Stimulated activated naive CD8-positive, alpha-beta T cell treated with anti-CD3 and anti-CD28 coated beads, Interleukin-15, Interleukin-2, amounts not matched to agents 100 U/mL and 50 U/mL, for 24 hours (primary cell): ENCODE data around the gene ZBTB34.
A peak's percentile ranks its signal among the peaks of the same experiment; 100 is the strongest.

Experiments
- ATAC-seq: fragments of 150-1000 bp; cut with Tn5 transposase; one replicate; pipeline ENCODE4 v1.10.0; 2021
- DNase-seq: peaks from one replicate; pipeline ENCODE4 v3.0.0; 2021

ZBTB34 gene

DNA sequence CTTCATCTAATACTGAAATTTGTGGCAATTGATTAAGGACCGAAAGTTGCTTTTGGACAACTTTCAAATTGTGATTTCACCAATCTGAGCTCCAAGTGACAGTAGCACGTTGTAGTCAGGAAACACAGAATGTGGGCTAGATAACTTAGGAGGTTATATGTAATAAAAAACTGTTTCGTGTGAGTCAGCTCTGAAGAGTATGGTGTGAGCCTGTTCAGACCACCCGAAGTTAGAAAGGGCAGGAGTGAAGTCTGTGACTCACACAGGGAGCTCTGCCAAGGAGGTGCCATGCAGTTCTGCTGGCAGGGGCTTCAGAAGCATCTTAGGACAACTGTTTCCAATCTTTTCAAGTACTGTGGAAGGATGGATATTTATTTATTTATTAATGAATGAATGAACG lies 16.4 kb upstream of the ZBTB34 start:
- no peak for DNase-seq
- ATAC-seq: peak; percentile 72

DNA sequence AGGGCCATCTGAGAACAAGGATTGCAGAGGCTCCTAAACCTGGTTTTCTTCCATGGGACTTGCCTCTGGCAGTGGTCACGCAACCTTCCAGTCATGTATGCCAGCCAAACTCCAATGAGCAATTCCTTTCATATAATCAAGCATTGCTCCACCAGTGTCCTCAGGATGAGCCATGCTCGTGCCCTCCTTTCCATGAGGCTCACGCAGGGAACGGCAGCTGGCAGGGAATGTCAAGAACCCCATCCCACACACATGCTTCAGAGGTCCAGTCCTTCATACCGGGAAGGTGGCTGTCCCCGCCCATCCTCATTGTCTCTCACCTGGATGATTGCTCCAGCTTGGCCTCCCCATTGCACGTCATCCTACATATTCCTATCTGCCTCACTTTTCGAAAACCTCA lies 13.4 kb upstream of the ZBTB34 start:
- DNase-seq (no peak), ATAC-seq (no peak)

DNA sequence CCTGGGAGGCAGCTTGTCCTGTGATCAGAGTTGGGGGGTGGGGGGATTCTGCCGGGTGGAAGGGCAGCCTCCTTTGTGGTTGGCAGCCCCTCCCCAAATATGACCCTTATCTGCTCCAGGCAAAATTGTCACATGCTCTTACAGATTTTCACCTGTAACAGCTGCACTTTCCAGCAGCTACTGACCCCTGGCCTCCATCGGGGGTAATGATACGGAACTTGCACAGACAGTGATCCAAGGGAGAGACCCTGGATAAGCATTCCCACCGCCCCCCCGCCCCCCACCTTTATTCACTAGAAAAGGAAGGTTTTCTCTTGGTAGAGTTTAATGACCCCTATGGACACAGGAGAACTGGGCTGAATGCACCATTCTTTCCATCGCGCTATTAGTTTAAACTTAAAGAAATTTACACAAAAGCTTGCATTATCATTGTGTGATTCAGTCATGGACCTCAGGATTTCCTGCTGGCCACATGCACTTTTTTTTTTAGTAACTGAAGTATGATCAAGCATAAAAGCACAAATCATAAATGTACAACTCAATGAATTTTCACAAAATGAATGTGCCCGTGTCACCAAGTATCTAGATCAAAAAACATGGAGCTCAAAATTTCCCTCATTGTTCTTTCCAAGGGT lies 10.7 kb upstream of the ZBTB34 start:
- ATAC-seq (no peak), DNase-seq (no peak)

DNA sequence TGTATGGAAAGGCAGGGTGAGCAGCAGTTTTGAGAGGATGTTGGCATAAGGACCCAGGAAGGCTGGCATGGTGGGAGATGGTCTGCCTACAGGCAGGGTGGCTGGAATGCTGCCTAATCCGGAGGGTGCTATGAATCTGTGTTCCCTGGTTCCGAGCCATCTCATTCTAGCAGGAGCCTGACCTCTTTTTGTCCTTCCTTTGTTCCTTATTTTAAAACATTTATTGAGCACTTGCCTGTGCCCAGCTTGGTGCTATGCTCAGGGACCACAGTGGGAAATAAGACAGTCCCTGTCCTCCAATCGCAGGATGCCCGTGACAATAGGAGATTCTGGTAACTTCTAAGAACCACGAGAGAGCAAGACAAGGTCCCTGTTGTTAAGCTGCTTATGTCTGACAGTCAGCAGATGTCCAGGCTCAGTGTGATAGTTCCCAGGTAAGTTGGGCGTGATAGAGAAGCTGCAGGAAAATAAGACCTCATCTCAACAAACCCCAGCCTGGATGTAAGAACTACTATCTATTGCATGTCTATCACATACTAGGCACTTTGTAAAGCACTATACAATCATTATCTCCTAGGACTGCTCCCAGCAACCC lies 9.1 kb upstream of the ZBTB34 start:
- ATAC-seq (no peak), DNase-seq (no peak)

DNA sequence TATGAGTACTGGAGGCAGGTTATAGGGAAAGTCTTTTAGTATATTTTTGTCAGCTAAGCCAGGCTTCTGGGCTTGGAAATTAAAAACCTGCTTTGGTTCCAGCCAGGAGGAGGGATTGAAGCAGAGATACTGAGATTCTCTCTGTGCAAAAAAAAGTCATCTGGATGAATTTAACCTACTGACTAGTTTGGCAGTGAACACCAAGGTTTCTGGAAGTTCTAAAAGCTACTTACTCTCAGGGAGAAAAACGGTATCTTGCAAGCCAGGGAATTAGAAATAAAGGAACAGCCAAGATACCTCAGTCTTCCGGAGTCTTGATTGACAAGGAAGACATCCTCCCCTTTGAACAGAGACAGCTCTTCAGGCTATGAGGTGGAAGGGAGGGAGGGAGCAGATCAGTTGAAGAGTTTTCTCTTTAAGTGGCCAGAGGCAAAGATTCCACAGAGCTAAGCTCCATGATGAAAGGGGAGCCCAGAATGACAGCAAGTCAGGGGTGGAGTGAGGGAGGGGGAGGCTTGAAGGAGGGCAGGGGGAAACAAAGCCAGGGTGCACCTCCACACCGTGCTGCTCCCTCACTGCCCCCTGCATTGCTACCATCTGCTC lies 8.3 kb upstream of the ZBTB34 start:
- no peak for ATAC-seq

DNA sequence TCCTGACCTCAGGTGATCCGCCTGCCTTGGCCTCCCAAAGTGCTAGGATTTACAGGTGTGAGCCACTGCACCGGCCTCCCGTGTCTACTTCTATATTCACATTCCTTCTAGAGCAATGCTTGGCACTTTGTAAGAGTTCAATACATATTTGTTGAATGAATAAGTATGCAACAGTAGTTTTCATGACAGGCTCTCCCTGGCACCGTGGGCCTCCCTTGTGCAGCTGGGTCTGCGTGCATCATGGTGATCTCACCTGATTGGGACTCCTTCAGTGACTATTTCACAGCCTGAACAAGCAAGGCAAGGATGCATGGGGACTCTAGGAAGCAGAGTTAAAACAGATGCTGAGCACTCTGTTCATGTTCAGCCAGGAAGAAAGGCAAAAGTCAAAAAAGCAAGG lies 6.8 kb upstream of the ZBTB34 start:
- no peak for DNase-seq
- no peak for ATAC-seq

More for the DNA sequence above, 8.3 kb upstream of the ZBTB34 start:
- DNase-seq: no peak

DNA sequence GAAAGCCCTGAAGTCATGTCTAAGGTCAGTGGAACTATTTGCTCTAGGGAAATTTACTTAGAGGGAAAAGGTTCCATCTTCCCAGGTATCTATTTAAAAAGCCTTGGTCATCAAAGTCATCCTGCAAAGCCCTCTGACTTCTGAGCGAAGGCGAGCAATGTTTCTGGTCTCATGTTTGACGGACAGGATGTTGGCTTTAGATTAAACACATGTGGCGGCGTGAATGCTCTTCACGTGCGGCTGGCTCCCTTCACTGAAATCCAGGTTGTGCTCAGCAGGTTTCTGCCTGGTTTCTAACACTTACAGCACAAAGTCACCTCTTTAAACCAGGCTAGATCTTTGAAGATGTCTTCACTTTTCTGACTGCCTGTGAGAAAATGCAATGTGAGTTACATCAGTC lies 5.7 kb upstream of the ZBTB34 start:
- DNase-seq: no peak

DNA sequence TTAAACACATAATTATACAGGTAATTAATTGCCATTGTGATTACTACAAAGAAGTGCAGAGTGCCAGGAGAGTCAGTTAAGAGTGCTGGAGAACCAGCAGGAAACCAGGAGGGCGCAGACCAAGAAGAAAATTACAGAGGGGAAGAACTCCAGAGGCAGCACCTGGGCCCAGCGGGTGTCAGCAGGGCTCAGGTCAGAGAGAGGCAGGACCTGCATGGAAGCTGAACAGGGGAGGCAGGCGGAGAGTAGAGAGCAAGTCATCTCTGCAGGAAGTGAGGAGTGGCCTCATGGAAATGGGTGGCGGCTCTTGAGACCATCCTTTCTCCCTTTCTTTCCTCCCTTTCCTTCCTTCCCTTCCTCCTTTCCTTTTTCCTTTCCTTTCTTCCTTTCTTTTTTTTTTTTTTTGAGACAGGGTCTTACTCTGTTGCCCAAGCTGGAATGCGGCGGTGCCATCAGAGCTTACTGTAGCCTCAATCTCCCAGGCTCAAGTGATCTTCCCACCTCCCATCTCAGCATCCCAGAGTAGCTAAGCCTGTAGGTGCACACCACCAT lies 4.0 kb upstream of the ZBTB34 start:
- no peak for DNase-seq
- no peak for ATAC-seq

More for the DNA sequence above, 5.7 kb upstream of the ZBTB34 start:
- ATAC-seq: no peak

DNA sequence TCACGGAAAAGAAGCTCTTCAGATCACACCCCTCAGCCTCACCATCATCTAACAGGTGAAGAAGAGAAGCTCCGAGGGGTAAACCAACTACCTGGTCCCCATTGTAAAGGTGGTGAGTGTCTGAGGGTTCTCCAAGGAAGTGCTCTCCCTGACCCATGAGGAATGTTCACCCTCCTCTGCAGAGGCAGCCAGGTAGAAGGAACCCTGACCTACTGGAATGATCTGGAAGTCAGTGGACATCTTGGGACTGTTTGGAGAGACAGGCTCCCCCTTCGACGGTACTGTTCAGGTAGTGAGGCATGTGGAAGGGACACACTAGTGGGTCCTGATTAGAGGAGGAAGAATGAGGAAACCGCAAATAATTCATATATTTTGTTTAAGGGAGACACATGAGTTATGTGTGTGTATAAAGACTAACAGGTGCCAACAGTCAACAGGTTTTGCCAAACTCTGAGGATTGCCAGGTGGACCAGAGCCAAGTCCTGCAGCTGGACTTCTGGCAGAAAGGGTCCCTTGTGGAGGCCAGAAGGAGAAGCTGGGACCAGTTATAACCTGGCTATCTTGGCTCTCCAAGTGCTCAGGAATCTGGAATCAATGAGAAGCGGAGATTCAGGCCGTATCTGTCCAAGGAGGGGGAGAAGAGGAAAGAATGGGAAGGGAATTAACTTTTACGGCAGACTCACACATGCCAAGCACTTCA lies 3.0 kb upstream of the ZBTB34 start:
- ATAC-seq (no peak), DNase-seq (no peak)

DNA sequence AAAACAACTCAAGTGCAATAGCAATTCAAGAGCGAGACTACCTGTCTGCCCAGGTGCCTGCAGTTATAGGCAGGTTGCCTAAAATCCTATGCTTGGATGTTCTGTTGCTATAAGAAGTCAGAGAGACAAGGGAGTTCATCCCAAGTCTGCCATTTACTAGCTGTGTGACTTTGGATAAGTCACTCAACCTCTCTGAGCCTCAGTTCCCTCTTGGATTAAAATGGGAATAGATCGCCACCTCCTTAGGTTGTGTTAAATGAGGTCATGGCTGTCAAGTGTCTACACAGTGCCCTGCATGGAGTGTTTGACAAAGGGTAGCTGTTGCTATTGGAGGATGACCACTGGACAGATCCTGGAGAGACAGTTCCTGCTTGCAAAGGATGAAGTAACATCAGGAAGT lies 1.3 kb upstream of the ZBTB34 start:
- ATAC-seq (no peak), DNase-seq (no peak)

DNA sequence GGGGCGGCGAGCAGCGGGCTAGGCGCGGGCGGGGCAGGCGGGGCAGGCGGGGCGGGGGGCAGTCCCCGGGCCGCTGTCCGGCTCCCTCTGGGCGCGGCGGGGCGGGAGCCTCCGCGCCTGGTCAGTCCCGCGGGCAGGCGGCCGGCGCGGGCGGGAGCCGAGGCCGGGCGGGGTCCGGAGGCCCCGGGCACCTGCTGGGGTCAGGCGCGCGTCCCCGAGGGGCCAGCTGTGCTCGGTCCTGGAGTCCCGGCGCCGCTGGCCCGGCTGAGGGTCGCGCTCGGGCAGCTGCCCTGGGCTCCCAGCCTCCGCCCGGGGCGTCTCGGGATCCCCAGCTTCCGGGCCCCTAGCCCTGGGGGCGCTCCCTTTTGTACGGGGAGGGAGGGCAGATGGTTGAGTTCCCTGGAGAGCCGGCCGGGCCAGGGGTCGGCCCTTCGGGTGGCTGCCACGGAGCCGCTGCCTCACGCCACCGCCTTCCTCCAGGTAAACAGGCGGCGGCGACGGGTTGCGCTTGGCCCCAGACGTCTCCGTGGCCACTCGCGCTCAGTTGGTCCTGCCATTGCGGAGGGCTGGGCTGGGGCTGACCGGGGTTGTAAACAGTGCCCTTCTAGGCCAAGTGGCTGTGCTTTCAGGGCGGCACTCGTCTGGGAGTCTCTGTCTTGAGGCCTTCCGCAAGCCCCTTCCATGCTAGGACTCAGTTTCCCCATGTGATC lies 473 bp downstream of the ZBTB34 start:
- DNase-seq: peak; percentile 37
- ATAC-seq: peak; percentile 17

DNA sequence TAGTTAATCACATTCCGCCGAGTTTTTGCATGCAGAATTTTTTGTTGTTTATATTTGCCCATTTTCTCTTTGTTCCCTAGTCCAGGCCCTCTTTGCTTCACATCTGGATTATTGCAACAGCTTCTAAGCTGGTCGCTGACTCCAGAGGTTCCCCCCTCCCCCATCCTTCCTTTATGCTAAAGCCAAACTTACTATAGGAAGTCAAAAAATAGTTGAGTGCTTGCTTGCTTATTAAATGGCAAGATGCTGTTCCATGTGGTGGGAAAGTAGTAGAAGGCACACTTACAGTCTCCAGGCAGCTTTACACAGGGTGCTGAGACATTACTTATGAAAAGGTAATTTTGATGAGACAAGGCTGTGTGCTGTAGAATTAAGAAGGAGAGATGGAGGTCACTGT lies 1.3 kb downstream of the ZBTB34 start:
- ATAC-seq (no peak), DNase-seq (no peak)

DNA sequence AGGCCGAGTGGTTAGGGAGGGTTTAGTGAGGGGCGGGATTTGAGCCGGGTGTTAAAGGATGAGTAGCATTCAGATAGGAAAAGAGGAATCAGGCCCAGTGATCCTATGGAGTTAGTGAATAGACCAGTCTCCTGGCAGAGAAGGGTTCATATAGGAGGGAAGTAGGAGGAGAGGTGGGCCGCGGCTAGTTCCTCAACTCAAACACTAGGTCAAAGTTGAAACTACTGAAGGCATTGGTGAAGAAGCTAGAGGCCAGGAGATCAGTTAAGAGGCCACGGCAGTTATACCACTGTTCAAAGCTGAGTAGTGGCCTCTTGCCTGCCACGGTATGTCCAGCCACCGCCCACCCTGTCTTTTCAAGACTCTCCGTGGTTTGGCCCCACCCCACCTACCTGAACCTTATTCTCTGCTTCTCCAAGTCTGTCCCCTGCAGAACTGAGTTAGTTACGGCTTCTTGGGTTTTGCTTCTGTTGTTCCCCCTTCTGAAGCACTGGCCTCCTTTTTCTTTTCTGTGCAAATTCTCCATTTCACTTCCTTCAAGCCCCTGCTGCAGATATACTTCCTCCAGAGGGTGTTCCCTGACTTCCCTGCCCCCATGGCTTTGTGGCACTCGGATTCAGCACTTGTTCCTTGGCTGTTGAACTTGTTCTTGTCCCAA lies 1.8 kb downstream of the ZBTB34 start:
- ATAC-seq (no peak), DNase-seq (no peak)

DNA sequence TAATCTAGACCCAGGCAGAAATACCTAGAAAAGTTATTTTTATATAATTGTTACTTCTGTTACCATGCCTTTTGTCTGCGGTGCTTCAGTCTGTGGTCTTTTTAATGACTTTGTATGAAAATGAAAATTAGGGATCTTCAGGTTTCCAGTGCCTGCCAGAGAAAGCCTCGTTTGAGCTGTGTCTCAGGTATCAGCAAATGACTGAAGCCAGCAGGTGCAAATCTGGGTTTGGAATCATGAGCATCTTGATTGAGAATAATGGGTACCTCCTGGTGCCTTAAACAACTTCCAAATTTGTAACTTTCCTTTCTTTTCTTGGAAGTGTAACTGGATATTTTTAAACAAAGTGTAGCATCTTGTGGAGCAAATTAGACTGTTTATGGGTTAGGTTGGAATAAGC lies 4.3 kb downstream of the ZBTB34 start:
- ATAC-seq (no peak), DNase-seq (no peak)

DNA sequence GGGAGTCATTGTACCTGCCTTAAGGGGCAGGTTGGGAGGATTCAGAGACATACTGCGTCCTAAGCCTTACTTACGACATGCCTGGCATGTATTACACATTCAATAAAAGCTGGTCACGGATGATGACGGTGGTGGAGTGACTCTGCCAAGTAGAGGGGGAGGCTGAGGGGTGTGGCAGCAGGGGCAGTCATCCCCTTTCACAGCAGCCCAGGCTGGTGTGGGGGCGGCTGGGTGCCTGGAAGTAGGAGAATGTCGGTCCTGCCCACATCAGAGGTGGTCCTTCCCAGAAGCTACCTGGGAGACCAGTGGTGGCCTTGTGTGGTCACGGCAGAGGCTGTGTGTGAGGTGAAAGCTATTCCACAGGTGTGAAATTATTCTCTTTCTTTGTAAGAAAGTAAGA lies 8.9 kb downstream of the ZBTB34 start:
- ATAC-seq: no peak
- peak; percentile 19 for DNase-seq

DNA sequence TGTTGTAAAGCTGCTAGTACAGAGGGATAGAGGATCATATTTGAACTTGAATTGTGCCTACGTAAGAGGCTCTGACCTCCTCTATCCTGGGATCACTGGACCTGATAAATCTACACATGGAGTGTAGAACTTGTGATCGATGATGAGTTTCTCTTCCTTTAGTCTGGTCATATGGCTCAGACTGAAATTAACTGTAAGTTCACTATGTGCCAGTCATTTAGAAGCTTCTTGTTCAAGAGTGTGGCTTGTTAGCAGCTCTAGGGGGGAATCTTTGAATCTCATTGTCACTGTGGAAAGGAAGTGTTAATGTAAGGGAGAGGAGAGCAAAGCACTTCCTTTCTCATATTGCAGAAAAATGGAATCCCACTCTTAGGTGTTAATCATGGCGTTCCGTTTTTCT lies 12.1 kb downstream of the ZBTB34 start:
- ATAC-seq: no peak

DNA sequence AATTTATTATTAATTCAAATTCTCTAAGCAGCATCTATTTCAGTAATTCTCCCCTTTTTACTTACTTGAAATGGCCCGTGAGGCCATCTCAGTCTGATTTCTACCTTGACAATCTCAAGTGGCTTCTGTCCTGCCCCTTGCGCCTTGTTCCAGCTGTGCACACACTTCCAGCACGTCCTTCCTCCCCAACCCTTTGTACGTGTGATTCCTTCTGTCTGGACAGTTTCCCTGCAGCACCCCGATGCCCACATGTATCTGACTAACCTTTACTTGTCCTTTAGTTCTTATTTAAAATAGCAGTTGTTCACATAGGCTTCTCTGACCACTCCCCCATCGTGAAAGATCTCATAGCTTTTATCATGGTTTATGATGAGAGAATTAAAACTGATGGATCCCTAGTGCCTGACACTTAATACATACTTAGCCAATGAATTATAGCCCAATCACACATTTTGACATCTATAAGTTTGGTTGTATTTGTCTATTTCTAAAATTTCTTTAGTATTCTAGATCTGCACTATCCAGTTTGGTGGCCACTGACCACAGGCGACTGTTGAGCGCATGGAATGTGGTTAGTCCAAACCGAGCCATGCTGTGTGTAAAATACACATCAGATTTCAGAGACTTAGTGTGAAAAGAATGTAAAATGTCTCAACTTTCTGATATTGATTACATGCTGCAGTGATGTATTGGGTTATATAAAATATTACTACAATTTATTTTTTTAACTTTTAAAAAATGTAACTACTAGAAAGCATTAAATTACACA lies 14.3 kb downstream of the ZBTB34 start:
- ATAC-seq: no peak
- DNase-seq: no peak

More for the DNA sequence above, 12.1 kb downstream of the ZBTB34 start:
- no peak for DNase-seq

DNA sequence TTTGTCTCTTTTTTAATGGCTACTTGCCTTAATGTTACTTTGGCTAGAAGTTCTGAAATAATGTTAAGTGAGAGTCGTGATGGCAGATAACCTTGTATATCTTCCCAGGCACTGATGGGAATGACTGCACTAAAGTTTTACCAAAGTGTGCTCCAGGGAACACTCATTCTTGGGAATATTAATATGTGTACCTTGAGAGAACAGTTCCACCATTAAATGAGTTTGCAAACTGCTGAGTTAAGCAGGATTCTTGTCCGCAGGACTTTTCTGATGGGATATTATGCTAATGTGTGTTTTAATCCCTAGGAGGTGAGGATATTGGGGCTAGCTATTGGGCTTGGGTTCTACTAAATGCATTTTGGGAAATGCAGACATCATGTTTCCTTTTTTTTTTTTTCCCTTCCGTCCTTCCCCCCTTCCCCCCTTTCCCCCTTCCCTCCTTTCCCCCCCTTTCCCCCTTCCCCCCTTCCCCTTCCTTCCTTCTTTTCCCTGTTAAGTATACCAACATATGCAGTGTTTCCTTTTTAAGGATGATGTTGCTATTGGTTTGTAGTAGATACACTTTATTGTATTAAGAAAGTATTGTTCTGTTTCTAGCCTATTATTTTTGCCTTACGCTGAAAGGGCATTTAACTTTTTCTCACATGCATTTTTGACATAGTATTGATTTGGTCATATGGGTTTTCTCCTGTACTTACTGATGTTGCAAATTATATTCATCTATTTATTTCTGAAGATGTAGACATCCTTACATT lies 15.5 kb downstream of the ZBTB34 start:
- ATAC-seq: no peak
- DNase-seq: no peak

DNA sequence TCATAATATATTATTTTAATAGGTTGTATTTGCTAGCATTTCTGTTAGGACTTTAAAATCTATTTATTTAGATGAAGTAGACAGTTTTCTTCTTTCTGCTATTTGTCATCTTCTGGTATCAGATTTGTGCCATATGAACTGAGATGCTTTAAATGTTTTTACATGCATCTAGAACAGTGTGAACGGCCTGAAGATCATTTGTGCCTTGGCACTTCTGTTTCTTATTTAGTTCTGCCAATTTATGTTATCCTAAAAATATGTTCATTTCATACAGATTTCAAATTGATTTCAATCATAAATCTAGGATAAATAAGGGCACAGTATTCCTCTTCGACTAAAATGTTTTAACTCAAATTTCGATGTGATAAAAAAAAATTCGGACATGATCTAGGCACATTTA lies 16.1 kb downstream of the ZBTB34 start:
- no peak for ATAC-seq
- DNase-seq: no peak

DNA sequence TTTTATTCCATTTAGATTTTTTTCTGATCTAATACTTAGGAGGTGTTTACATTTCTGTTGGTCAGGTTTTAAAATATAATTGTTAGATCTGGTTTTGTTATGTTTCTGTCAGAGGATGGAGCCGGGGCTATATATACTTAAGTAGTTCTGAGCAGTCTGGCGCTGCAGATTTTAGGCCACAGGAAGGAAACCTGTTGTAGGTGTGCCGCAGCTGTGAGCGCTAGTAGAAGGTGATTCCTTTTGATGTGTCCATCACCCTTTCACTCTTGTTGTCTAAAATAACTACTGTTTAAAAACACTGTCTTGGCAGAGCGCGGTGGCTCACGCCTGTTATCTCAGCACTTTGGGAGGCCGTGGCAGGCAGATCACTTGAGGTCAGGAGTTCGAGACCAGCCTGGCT lies 17.0 kb downstream of the ZBTB34 start:
- DNase-seq: no peak
- ATAC-seq: no peak
